ENCODE measurements around the gene STK32B. TPM values are rescaled to one million over a fixed set of nuclear protein-coding genes. Genes with fewer than 3 reads are reported as not detected.

Gene STK32B
- total and polyA plus RNA-seq, 2 of the 8 experiments (the other 6 are each of a cell fraction or from before 2014, with no cell fraction given): 2.3 to 2.5 TPM

DNA sequence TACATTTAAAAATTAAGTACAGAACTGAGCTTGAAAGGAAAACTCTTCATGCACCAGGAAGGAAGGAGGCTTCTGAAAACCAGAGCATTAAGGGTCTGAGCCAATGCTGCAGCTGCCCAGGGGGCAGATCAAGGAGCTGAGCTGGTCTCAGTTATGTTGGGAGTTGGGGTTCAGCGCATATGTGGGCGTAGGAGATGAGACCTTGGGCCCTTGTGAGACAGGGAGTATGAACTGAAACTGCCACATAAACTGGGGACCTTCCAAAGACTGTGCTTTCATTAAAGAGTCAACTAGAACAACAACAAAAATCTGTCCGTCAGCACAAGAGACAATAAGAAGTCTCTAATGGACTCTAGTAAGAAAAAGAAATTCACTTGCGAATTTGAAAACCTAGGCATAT, 226.9 kb downstream of the STK32B start:
- Histone ChIP-seq H3K27ac (ENCODE audit: low read depth, low read length) (no peak overlapping the region), H3K18ac (ENCODE audit: extremely low read depth, low read length) (no peak overlapping the region), H2BK15ac (ENCODE audit: low read length) (no peak overlapping the region), H3K23ac (ENCODE audit: insufficient read length) (no peak overlapping the region), H2BK5ac (ENCODE audit: low read depth, low read length) (no peak overlapping the region), H3K36me3 (ENCODE audit: control insufficient read depth in 2 of 4, insufficient read depth in 4 of 4, low read length in 3 of 4) (no peaks in the 10 kb centered on the region), H3K56ac (replicated peaks; ENCODE audit: insufficient read length, low read depth, low read length) (no peak overlapping the region), H2BK12ac (ENCODE audit: low read depth, low read length) (no peak overlapping the region), H3K79me2 (ENCODE audit: control insufficient read depth in 1 of 2, insufficient read depth in 2 of 2, low read length in 2 of 2) (no peaks in the 10 kb centered on the region), H2AK5ac (ENCODE audit: low read depth, low read length) (no peak overlapping the region), H4K5ac (ENCODE audit: insufficient read length, low read depth, low read length) (no peak overlapping the region), H3K23me2 (ENCODE audit: low read depth, low read length) (no peaks in the 10 kb centered on the region), H3K79me1 (ENCODE audit: low read depth, low read length) (no peaks in the 10 kb centered on the region), H3K9me3 (ENCODE audit: insufficient read depth in 2 of 2, low read depth in 1 of 2, low read length in 1 of 2) (no peaks in the 10 kb centered on the region; a peak in 1 of 4 replicates), H4K91ac (replicated peaks; ENCODE audit: insufficient read length, low read length) (no peak overlapping the region), H2AFZ (ENCODE audit: low read length) (no peak overlapping the region), H2BK120ac (replicated peaks; ENCODE audit: low read depth, low read length) (no peak overlapping the region), H3K4me1 (replicated peaks in 1 of 4; ENCODE audit: control insufficient read depth in 3 of 4, insufficient read depth in 4 of 4, low read length in 3 of 4) (no peaks in the 10 kb centered on the region), H3K4me3 (ENCODE audit: extremely low read depth in 1 of 4, insufficient read depth in 2 of 4, low read depth in 3 of 4, low read length in 4 of 4) (no peak overlapping the region), H4K20me1 (replicated peaks in 1 of 2; ENCODE audit: control insufficient read depth in 1 of 2, insufficient read depth in 2 of 2, low read length in 2 of 2) (no peaks in the 10 kb centered on the region), H3K27me3 (replicated peaks in 1 of 4; ENCODE audit: control insufficient read depth in 3 of 4, extremely low read depth in 1 of 4, insufficient read depth in 3 of 4, low read length in 3 of 4) (no peaks in the 10 kb centered on the region), H4K8ac (ENCODE audit: extremely low read depth, insufficient read depth, low read length) (no peak overlapping the region), H3K4me2 (ENCODE audit: insufficient read depth in 1 of 2, low read depth in 2 of 2, low read length in 2 of 2) (no peak overlapping the region), H3K14ac (ENCODE audit: insufficient read length) (no peak overlapping the region), H3K9ac (replicated peaks in 1 of 4; ENCODE audit: extremely low read depth in 1 of 4, low read depth in 3 of 4, low read length in 3 of 4) (no peak overlapping the region), H2BK20ac (ENCODE audit: low read length) (no peak overlapping the region), H3K4ac (replicated peaks; ENCODE audit: insufficient read length, low read depth, low read length) (no peak overlapping the region)
- TF ChIP-seq EZH2 (IDR thresholded peaks at IDR 0.05; ENCODE audit: low read depth, low read length, severe bottlenecking): no peak
- TF ChIP-seq POLR2A (IDR thresholded peaks at IDR 0.05; ENCODE audit: control extremely low read depth in 1 of 2, low read depth in 2 of 2, low read length in 2 of 2): no peak
- no peak for TF ChIP-seq EP300 (IDR thresholded peaks at IDR 0.05; ENCODE audit: borderline replicate concordance in 1 of 2, low read depth in 2 of 2, low read length in 2 of 2)
- no peak for TF ChIP-seq BRCA1 (IDR thresholded peaks at IDR 0.05; ENCODE audit: low read depth, low read length)
- TF ChIP-seq BACH1 (IDR thresholded peaks at IDR 0.05; ENCODE audit: low read length): no peak
- TF ChIP-seq SRF (IDR thresholded peaks at IDR 0.05; ENCODE audit: low read depth, low read length): no peak
- whole genome bisulfite sequencing, 2 experiments (ENCODE audit: extremely low coverage in 1 of 2, insufficient coverage in 1 of 2, insufficient read length in 1 of 2, insufficient replicate concordance in 2 of 2, low coverage in 1 of 2, low lambda C conversion rate in 2 of 2, missing lambda C conversion rate in 1 of 2): 81% methylated on average over 4 of the region's 4 CpGs; no CpG with 5 or more reads in 1 of the 2 experiments
- ChIA-PET POLR2A (ENCODE audit: partially characterized antibody) (no interaction called here), CTCF (ENCODE audit: partially characterized antibody) (no interaction called here)
- FAIRE-seq (no peak), DNase-seq (ENCODE audit: low read depth in 1 of 2, low spot score in 2 of 2) (no peak)

Data from H1 (cell line).